NCI-H146 treated with DMSO at 0.1 percent for 48 hours (cell line): ENCODE data around the gene CEP128.

Experiments
- DNase-seq: peaks from one replicate; lab custom pipeline; 2025; ENCODE audit not compliant: unreplicated experiment; lab: John Stamatoyannopoulos, UW

CEP128 gene

DNA sequence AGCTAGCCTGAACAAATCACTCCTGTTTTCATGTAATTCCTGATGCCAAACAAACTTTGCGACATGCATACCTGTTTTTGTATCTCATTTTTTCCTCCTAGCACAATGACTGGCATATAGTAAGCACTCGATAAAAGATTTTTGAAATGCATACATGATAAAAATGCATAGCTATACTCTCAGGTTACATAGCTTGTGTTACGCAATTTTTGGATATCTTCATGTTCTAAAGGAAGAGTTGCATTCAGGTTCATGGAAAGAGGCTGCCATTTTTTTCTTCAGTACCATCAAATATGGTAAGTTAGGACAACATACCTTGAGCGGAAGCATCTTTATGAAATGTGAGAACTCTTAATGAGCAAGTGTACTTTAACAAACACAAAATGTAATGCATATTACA is 445.4 kb downstream of the CEP128 start:
- no peak for DNase-seq

DNA sequence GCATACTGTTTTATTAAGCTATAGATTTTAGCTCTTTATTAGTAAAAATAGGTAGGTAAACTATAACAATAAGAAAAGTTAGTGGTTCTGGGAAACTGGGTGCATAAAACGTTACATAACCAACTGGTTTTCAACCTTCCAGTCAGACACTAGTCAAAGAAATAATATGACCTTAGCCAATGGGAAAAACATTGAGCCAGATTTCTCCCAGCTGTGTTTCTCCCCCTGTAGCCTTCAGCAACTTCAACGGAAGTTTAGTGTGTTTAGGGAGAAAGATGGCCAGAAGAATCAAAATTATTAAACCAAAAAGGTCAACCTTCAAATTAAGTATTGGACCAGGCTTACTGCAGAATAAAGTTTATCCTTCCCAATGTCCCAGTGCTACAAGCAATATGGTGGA is 446.8 kb downstream of the CEP128 start:
- no peak for DNase-seq

DNA sequence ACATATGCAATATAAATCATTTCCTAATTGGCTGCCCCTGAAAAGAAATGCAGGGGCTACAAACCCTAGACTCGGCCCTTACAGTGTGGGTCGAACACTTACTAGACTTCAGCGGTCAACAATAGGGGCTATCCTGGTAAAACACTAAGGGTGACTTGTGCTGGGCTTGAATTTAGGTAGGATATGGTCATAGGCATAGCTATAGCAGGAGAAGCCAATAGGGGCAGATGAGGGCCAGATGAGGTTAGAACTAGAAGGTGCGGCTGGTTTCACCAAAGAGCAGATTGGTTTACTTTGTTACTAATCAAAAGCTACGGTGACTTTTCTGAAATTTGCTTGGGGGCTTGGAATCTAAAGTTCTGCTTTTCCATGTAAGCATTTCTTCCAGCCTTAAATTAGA is 447.9 kb downstream of the CEP128 start:
- DNase-seq: no peak

DNA sequence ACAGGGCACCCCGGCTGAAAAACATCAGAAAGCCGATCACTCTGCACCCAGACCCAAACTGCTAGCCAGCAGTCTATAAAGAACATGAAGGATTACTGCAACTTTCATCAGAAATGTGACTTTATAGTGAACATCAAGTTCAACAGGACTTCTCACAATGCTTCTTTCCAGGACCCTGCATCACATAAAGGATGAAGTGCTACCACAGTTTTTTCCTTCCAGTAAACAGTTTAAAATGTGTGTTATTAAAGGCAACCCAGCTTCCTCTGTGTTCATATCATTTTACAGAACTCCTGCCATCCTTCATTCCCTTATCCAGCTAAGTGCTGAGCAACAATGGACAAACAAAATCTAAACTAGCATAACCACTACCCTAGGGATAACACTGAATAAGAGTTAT is 449.9 kb downstream of the CEP128 start:
- no peak for DNase-seq

DNA sequence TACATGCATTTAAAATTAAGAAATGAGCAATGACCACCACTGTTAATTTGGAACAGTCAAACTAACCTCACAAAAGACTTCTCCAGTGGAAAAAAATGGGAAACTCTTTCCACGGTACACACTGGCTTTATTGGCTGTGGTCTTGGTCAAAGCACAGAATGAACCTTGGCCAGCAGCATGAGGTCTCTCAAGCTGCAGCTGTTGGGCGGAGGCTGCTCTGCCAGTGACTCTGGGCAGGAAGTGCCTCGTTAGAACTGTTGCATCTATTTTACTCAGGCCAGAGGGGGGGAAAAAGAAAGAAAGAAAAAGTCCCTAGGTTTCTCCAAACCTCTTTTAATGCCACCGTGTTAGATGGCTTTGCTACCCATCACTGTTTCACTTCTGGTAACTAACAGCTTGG is 450.4 kb downstream of the CEP128 start:
- DNase-seq: peak; percentile 62

DNA sequence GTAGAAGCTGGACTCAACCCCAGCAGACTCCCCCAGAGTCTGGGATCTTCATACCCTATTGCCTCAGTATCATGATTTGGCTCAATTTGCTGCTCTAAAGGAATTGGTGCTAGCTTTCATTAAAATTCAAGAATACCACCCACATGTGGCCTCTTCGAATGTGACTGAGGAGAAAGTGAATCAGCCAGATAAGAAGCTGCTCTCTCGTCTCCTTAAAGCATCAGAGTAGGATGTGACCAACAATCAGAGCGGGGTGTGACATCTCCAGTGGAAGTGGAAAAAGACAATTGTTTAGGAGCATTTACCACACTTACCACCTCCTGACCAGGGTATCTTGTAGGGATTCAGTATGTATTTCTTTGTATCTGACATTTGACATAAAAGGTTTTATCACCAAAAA is 452.0 kb downstream of the CEP128 start:
- no peak for DNase-seq

DNA sequence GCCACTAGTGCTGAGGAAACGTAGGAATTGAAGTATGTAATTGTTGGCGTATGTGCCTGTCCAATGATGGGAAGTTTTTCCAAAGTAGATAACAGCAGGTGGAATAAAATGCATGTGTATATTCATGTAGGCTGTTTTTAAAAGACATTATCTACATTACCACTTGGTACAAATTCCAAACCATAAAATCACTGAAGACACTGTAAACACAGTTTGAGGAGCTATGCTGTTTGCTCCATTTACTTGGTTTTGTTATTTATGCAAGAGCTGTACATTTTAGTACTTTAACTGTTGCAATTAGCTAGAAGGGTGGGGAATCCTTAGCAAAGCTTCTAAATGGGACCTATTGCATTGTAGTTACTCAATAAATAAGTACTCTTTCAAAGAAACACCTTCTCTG is 455.8 kb downstream of the CEP128 start:
- no peak for DNase-seq

DNA sequence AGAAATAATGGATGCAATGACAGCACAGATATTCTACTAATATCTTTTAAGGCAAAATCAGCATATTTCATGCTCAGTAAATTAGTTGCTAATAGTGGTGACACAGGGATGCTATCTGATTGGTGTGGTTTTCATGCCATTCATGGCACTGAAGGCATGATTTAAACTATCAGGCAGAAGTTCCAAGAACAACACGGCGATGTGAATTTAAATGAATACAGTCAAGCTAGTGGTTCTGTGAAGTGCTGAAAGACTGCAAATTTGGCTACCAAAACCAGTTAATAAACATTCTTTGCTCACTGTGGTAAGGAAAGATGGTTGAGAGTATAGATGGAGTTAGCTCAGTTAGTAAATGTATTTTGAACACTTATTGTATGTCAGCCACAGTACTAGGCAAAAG is 458.2 kb downstream of the CEP128 start:
- no peak for DNase-seq

DNA sequence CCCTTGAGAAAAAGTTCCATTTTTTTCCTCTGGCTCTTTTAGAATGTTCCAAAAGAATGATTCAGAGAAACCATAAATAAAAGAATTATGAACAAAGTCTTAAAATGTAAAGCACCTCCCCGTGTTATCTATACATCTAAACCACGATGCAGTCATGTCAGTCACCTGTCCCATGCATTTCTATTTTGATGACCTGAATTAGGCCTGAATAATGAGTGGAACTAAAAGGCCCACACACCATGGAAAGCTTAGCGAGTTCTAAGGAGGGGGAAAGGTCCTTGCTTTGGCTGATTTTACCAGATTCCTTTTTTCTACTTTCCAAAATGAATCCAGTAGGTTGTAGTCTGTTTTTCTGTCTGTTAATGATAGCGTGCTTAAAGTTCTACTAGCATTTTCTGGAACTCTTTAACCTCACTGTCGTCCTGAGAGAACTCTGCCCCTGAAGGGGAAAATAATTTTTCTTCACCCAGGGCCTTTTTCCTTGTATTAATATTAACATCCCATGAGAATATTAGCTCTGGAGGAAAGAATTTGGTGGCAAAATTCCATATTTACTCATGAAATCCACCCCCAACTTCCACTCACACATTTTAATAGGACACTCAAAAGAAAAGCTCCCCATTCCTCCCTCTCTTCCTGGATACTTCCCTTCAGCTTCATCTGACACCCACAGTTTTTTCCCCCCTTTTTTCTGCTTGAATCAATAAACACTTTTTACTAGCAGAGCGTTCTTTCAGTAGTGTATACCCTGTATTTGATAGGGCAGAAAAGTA is 464.0 kb downstream of the CEP128 start:
- no peak for DNase-seq

DNA sequence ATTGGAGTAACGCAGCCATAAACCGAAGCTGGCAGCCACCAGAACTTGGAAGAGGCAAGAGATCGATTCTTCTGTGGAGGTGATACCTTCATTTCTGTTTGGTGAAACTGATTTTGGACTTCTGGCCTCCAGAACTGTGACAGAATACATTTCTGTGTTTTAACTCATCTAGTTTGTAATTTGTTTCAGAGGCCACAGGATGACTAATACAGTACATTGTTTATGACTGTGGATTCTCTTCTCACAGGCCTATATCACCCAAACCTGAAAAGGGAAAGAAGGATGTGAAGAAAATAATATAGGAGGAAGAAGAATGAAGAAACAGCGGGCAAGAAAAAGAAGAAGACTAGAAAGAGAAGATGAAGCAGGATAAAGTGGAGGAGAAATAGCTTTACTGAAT is 466.5 kb downstream of the CEP128 start:
- DNase-seq: no peak

DNA sequence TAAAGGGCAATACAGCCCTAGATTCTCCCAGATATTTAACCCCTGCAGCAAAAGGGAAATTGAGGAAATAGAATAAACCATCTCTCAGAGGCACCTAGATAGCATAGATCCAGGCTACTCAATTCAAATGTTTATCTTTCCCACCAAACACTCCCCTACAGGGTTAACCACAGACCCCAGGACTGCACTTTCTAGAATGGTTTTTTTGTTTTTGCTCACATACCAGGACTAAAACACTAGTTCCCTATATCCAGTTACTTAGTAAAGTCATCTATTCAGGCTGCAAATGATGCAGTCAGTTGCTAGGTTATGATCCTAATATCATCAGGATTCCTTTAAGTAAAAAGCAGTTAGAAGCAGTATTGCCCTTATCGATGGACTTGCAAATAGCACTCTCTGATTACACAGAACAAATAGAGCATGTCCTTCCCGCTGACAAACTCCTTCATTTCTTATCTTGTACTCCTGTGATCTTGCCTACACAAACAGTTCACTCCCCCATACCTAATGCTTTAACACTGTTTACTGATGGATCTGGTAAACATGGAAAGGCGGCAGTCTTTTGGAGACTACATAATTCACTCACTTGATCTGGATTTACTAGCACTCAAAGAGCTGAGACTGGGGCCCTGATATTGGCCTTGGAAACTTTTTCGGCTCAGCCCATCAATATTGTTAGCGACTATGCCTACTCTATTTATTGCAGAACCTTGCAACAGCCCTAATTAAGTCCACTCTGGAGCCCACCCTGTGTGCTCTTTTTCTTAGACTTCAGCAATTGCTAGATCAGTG is 473.0 kb downstream of the CEP128 start:
- DNase-seq: peak; percentile 8

DNA sequence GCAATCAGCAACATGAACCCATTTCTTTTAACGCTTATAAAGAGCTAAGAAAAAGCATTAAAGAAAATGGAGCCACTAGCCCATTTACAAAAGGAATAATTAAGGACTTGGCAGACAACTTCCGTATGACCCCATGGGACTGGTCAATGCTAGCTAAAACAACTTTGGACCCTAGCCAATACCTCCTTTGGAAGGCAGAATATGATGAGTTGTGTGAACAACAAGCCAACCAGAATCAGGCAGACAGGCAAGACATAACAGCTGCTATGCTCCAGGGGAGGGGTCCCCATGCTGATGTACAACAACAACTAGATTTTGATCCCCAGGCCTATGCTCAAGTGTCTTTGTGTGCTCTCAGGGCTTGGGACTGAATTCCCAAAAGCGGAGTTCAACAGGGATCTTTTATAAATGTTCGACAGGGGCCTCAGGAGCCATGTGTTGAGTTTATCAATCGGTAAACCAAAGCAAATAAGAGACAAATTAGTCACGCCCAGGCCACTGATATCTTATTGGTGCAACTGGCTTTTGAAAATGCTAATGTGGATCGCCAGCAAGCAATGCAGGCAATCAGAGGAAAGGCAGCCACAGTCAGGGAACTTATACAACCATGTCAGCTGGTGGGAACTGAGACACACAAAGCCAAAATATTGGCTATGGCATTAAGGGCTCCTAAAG is 475.9 kb downstream of the CEP128 start:
- DNase-seq: no peak

DNA sequence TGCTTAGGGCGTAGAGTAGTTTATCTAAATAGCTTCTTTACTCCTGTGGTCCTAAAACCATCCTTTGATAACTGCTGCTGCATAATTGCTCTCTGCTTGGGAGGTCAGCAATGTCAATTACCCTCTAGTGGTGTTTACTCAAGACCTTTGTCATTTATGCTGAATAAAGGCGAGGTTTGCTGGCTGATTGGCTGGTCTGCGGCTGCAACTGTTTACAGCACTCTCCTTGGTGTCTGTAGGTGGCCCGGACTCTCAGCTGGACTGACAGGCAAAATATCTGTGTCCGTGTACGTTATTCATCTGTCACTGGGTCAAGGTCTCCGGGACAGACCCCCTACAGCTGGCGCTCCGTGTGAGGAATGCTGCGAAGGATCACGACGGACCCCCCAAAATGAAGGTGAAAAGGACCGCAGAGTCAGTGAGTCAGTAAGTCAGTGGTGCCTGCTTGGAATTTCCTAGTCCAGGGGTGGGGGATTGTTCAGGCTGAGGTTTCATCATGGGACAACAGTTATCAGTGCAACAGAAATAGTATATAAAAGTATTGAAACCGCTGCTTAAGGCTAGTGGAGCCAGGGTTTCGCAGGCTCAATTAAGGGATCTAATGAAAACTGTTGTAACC is 476.9 kb downstream of the CEP128 start:
- DNase-seq: no peak

DNA sequence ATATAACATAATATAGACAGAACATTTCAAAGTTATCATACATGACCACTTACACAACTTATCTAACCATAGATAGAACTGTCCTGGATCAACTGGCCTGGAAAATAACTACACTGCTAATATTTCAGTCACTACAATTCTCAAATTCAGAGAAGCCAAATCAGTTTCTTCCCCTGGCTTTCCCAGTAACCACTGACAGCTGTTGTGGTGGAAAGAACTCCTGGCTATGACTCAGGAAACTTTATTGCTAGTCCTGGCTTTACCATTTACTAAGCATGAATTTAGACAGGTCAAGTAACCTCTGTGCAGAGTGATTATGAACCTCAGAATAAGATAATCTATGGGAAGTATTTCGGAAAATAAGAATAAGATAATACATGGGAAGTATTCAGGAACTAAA is 485.3 kb downstream of the CEP128 start:
- no peak for DNase-seq

DNA sequence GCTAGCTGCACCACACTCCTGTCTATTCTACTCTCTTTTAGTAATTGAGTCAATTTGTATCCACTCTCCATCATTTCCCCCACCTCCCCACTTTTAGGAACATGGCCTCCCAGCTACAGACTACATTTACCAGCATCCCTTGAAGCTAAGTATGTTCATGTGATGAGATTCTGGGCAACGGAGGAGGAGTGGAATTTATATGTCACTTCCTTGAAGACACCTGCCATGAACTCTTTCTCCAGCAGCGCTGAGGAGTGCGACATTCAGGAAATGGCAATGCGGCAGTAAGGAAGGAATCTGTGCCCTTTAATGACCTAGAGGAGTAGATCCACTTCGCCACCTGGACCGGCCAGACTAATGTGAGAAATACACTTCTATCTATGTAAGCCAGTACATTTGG is 486.5 kb downstream of the CEP128 start:
- no peak for DNase-seq

DNA sequence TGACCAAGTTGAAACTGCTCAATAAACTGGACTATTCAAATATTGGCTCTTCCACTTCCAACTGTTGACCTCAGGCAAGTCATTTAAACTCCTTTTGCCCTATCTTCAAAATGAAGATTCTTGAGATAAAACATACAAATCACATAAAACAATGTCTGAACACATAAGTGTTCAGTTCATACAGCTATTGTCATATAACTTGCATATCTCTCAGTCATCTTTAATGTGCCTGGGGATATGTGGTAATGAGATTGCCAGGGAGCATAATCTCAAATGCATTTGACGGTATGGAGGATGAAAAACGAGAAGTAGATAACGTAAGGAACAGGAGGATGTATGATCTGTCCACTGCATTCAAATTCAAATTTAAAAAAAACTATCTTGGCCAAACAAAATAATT is 493.3 kb downstream of the CEP128 start:
- no peak for DNase-seq

DNA sequence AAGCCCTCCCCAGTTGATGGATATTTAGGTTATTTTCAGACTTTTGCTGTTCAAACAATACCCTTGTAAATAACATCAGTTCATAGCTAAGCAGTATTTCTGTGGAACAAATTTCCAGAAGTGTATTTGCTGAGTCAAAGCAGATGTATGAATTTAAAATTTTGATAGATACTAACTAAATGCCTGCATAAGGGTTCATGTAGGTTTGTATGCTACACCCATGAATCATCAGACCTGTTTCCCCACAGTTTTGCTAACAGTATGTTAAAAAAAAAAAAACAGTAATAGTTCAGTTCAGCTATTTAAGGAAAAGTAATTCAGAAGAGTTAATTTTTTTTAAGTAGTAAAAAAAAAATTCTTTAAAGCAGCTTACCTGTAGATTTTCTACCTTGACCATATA is 494.1 kb downstream of the CEP128 start:
- DNase-seq: no peak
